ENCODE data around the gene TTC24.
"Not testable (repeated sequence)": the region's sequence is repeated elsewhere in the genome, so short reads cannot be mapped to it uniquely, and the experiment has no call there.

The TTC24 gene

DNA sequence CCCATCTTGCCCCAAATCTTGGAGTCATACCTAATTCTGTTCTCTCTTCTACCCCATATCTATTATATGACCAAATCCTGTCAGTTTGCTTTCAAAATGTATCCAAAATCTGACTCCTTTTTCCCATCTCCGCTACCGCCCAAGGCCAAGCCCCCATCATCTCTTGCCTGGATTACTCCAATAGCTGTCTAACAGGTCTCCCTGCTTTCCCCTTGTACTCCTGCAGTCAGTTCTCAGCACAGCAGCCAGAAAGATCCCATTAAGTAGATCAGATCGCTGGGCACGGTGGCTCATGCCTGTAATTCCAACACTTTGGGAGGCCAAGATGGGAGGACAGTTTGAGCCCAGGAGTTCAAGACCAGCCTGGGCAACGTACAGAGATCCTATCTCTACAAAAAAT is 27.0 kb upstream of the TTC24 start:
- DNase-seq (ENCODE audit: low read depth), result no peak
- TF ChIP-seq, protein P1, sequence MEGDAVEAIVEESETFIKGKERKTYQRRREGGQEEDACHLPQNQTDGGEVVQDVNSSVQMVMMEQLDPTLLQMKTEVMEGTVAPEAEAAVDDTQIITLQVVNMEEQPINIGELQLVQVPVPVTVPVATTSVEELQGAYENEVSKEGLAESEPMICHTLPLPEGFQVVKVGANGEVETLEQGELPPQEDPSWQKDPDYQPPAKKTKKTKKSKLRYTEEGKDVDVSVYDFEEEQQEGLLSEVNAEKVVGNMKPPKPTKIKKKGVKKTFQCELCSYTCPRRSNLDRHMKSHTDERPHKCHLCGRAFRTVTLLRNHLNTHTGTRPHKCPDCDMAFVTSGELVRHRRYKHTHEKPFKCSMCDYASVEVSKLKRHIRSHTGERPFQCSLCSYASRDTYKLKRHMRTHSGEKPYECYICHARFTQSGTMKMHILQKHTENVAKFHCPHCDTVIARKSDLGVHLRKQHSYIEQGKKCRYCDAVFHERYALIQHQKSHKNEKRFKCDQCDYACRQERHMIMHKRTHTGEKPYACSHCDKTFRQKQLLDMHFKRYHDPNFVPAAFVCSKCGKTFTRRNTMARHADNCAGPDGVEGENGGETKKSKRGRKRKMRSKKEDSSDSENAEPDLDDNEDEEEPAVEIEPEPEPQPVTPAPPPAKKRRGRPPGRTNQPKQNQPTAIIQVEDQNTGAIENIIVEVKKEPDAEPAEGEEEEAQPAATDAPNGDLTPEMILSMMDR (IDR thresholded peaks at IDR 0.05; ENCODE audit: control insufficient read depth, insufficient read depth, low read depth, low read length, missing control alignments), result no peak
- H3K4me3 ChIP-seq (ENCODE audit: control insufficient read depth, low read depth, low read length), result no peak overlapping the region

DNA sequence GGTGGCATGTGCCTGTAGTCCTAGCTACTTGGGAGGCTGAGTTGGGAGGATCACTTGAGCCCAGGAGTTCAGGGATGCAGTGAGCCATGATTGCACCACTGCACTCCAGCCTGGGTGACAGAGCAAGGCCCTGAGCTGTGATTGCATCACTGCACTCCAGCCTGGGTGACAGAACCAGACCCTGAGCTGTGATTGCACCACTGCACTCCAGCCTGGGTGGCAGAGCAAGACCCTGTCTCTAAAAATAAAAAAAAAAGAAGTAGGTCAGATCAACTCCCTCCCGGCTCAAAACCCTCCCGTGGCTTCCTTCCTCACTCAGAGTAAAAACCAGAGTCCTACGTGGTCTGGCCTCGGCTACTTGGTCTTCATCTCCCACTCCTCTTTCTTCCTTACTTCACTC is 26.6 kb upstream of the TTC24 start:
- not testable (repeated sequence) for DNase-seq (ENCODE audit: low read depth); H3K4me3 ChIP-seq (ENCODE audit: control insufficient read depth, low read depth, low read length)

DNA sequence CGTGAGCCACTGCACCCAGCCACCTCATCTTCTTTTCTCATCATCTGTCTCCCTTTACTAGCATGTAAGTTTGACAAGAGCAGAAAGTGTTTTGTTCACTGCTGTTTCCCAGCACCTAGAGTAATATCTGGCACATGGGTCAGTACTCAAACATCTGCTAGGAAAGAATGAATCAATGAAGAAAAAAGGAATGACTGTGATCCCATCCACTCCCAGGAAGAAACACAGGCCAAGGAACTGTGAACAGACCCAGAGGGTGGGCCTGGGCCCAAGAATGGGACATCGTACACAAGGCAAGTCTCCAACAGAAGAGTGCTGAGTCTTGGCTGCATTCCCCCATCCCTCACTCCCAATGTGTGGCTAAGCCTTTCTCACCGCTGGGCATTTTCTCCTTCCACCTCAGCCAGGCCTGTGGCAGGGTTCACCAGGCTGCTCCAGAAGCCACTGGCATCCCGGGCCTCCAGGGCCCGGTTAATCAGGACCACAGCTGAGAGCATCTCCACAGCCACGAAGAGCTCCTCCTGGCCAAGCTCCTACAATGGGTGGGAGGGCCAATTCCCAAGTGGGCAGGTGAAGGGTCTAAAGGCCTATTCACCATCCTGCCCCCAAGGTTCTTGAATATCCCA is 25.6 kb upstream of the TTC24 start:
- no peak overlapping the region for H3K4me3 ChIP-seq (ENCODE audit: control insufficient read depth, low read depth, low read length)
- TF ChIP-seq, protein P1 (IDR thresholded peaks at IDR 0.05; ENCODE audit: control insufficient read depth, insufficient read depth, low read depth, low read length, missing control alignments), result no peak
- no peak for DNase-seq (ENCODE audit: low read depth)

DNA sequence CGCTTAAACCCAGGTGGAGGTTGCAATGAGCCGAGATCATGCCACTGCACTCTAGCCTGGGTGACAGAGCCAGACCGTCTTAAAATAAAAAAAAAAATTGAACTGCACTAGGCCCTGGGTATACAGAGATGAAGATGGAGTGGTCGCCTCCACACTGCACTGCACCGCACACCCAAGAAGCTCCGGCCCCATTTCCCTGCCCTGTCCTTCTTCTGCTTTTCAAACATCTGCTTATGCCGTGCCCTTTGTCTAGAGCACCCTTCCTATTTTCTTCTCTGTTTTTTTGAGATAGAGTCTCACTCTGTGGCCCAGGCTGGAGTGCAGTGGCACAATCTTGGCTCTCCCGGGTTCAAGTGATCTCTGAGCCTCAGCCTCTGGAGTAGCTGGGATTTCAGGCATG is 24.6 kb upstream of the TTC24 start:
- no peak for DNase-seq (ENCODE audit: low read depth)
- TF ChIP-seq, protein P1 (IDR thresholded peaks at IDR 0.05; ENCODE audit: control insufficient read depth, insufficient read depth, low read depth, low read length, missing control alignments), result no peak
- H3K4me3 ChIP-seq (ENCODE audit: control insufficient read depth, low read depth, low read length), result no peak overlapping the region

DNA sequence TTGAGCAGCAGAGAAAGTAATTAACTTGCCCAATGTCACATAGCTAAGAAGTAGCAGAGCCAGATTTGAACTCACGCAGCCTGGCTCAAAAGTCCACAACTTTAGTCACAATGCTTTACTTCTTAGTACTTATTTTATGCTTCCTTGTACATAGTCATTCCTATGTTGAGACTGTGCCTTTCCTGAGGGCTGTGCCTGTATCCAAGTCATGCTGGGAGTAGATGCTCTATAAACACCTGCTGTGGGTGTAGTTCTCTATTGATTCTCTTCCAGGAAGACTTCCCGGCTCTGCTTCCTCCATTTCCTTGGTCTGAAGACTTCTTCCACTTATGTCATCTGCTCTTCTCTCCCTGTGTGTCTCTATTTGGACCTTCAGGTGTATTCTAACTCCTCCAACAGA is 23.8 kb upstream of the TTC24 start:
- no peak overlapping the region for H3K4me3 ChIP-seq (ENCODE audit: control insufficient read depth, low read depth, low read length)
- DNase-seq (ENCODE audit: low read depth), result no peak
- TF ChIP-seq, protein P1 (IDR thresholded peaks at IDR 0.05; ENCODE audit: control insufficient read depth, insufficient read depth, low read depth, low read length, missing control alignments), result no peak

DNA sequence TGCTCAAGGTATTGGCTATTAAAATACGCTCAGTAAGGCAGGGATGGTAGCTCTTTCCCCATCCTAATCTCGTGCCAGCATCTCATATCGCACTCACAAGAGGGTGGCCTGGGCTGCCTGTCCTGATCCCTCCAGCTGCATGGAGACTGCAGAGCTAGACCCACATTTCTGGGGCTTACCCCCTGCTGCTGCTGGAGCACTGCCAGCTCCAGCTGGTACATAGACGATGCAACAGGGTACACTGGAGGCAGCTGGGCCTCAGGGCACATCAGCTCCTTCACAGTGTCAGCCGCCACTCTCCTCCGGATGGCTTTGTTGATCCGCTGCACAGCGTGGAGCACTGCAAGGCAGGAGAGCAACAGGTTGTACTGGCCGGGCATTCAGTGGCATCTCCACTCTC is 23.2 kb upstream of the TTC24 start:
- H3K4me3 ChIP-seq (ENCODE audit: control insufficient read depth, low read depth, low read length), result no peak overlapping the region
- TF ChIP-seq, protein P1 (IDR thresholded peaks at IDR 0.05; ENCODE audit: control insufficient read depth, insufficient read depth, low read depth, low read length, missing control alignments), result no peak
- DNase-seq (ENCODE audit: low read depth), result no peak

DNA sequence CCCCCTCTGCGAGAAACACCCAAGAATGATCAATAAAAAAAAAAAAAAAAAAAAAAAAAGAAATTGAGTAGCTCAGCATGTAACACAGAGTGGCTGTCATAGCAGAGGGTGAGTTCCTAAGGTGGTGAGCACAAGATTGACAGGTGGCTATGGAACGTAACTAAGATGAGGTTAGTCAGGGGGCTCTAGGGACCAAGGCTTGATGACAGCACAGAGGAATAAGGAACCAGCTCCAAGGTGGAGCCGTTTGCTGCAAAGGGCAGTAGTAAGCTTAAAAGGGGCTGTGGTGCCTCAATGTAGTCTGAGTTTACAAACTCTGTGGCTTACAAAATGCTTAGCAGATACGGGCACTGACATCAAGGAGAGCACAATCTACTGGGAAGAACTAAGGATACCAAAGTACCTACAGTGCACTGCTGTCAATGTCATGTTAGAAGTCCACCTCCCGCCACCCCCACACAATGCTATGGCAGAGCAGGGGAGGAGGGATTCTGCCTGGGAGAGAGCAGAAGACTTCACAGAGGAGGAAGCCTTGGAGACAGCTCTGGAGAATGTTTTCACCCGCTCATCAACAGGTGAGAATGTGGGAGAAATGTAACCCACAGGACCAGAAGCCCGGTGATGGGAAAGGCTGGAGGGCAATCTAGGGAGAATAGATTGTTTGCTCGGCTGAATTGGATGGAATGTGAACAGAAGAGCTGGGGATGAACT is 20.3 kb upstream of the TTC24 start:
- DNase-seq (ENCODE audit: low read depth), result no peak
- TF ChIP-seq, protein P1 (IDR thresholded peaks at IDR 0.05; ENCODE audit: control insufficient read depth, insufficient read depth, low read depth, low read length, missing control alignments), result no peak
- no peak overlapping the region for H3K4me3 ChIP-seq (ENCODE audit: control insufficient read depth, low read depth, low read length)
